Endothelial cell of umbilical vein (primary cell): Measurements from ENCODE around the gene TAPBPL. TPM values are rescaled to one million over a fixed set of nuclear protein-coding genes. Genes with fewer than 3 reads are reported as not detected.
"Not testable (repeated sequence)": the region's sequence is repeated elsewhere in the genome, so short reads cannot be mapped to it uniquely, and the experiment has no call there.

Source experiments
- BruUV-seq: library from RNA; stranded (reverse); fragments of 400-500 nt; replicated peaks from 2 replicates; lab custom pipeline; 2021; lab: Mats Ljungman, UMichigan
- CTCF ChIA-PET: fragments of 300-600, 350-600 bp; sonication (Branson Sonifier 250); formaldehyde crosslinking; loops from one replicate; lab custom pipeline; 2021; ENCODE audit warnings: antibody characterized with exemption, inconsistent platforms; lab: Charles Lee
- POLR2A ChIA-PET: fragments of 300-600, 350-600 bp; sonication (Branson Sonifier 250); formaldehyde crosslinking; loops from one replicate; lab custom pipeline; 2021; ENCODE audit warnings: antibody characterized with exemption, inconsistent platforms; lab: Charles Lee
- DNase-seq: peaks from one replicate; pipeline ENCODE4 v3.0.0-alpha.2; 2011; ENCODE audit warnings: low read depth, low spot score
- FAIRE-seq: peaks from 2 replicates; lab custom pipeline; 2011; peaks lifted over from hg19 to GRCh38; lab: Jason Lieb, UNC
- H2AFZ ChIP-seq: 2 replicates; pipeline ENCODE4 v1.6.0; 2012; ENCODE audit warnings: low read depth, low read length, control low read depth, inconsistent platforms
- H3K27ac ChIP-seq: 2 replicates; pipeline ENCODE4 v1.5.1; 2011; ENCODE audit warnings: low read depth, mild to moderate bottlenecking, control low read depth, low read length, moderate library complexity; ENCODE audit not compliant: insufficient read depth
- H3K27me3 ChIP-seq, 2 experiments: 2 replicates each; pipeline versions ENCODE4 v1.6.0 to v1.6.1; 2011; ENCODE audit warnings: low read length in 2 of 2, mixed read lengths in 1 of 2; ENCODE audit not compliant: control insufficient read depth in 2 of 2, insufficient read depth in 2 of 2
- H3K36me3 ChIP-seq, 2 experiments: 2 replicates in 1 of 2; 3 replicates in 1 of 2; pipeline ENCODE4 v1.5.1; 2011; ENCODE audit warnings: low read length in 2 of 2, mild to moderate bottlenecking in 1 of 2, moderate library complexity in 1 of 2; ENCODE audit not compliant: control insufficient read depth in 2 of 2, insufficient read depth in 2 of 2; ENCODE audit errors: extremely low read depth in 1 of 2
- H3K4me1 ChIP-seq: 3 replicates; pipeline ENCODE4 v1.5.1; 2011; ENCODE audit warnings: mild to moderate bottlenecking, low read length; ENCODE audit not compliant: control insufficient read depth, insufficient read depth; ENCODE audit errors: extremely low read depth
- H3K4me2 ChIP-seq: 2 replicates; pipeline ENCODE4 v1.6.1; 2011; ENCODE audit warnings: low read length, control low read depth, mixed read lengths; ENCODE audit not compliant: insufficient read depth
- H3K4me3 ChIP-seq, 3 experiments: fragments of 200-600 bp in 1 of 3; sonication (generic), shearing (Covaris generic) in 1 of 3; replicated peaks in 1 of 3; 2 replicates each; pipeline ENCODE4 v1.5.1; 2011 to 2016; ENCODE audit warnings: control low read depth in 3 of 3, low read length in 3 of 3, mild to moderate bottlenecking in 2 of 3, inconsistent platforms in 1 of 3, low read depth in 1 of 3, moderate library complexity in 1 of 3; ENCODE audit not compliant: insufficient read depth in 1 of 3
- H3K79me2 ChIP-seq: 2 replicates; pipeline ENCODE4 v1.6.0; 2012; ENCODE audit warnings: low read length, inconsistent platforms; ENCODE audit not compliant: control insufficient read depth, insufficient read depth
- H3K9ac ChIP-seq: replicated peaks from 2 replicates; pipeline ENCODE3; 2011; ENCODE audit warnings: low read length, control low read depth; ENCODE audit not compliant: insufficient read depth; ENCODE audit errors: extremely low read depth
- H3K9me1 ChIP-seq: replicated peaks from 3 replicates; pipeline ENCODE4 v1.6.0; 2011; ENCODE audit warnings: mild to moderate bottlenecking, low read length; ENCODE audit not compliant: control insufficient read depth, insufficient read depth; ENCODE audit errors: extremely low read depth
- H3K9me3 ChIP-seq: replicated peaks from 2 replicates; pipeline ENCODE4 v1.5.1; 2012; ENCODE audit warnings: low read length, inconsistent platforms; ENCODE audit not compliant: control insufficient read depth, insufficient read depth
- H4K20me1 ChIP-seq: replicated peaks from 2 replicates; pipeline ENCODE3; 2011; ENCODE audit warnings: mild to moderate bottlenecking, low read length; ENCODE audit not compliant: control insufficient read depth, insufficient read depth; ENCODE audit errors: extremely low read depth
- CTCF ChIP-seq, 2 donors: IDR thresholded peaks; 1 replicate in 1 of 2; 2 replicates in 1 of 2; pipeline ENCODE4 v1.5.1; 2011; ENCODE audit warnings: low read length in 2 of 2, mild to moderate bottlenecking in 2 of 2, moderate library complexity in 2 of 2, control low read depth in 1 of 2, inconsistent platforms in 1 of 2, low read depth in 1 of 2; ENCODE audit not compliant: insufficient read depth in 1 of 2; ENCODE audit errors: extremely low read depth in 1 of 2
- EZH2 ChIP-seq: IDR thresholded peaks from 2 replicates; pipeline ENCODE4 v1.6.1; 2012; ENCODE audit warnings: borderline replicate concordance, low read depth, mild to moderate bottlenecking, moderate library complexity, low read length, inconsistent platforms; ENCODE audit not compliant: severe bottlenecking
- FOS ChIP-seq: IDR thresholded peaks from 2 replicates; pipeline ENCODE4 v1.6.1; 2011; ENCODE audit warnings: mild to moderate bottlenecking, low read length, moderate library complexity, borderline replicate concordance; ENCODE audit not compliant: insufficient read depth
- GATA2 ChIP-seq: IDR thresholded peaks from 2 replicates; pipeline ENCODE4 v1.7.0; 2011; ENCODE audit warnings: low read depth, mild to moderate bottlenecking, moderate library complexity, mixed read lengths, low read length; ENCODE audit not compliant: insufficient read length, insufficient read depth
- JUN ChIP-seq: IDR thresholded peaks from 2 replicates; pipeline ENCODE4 v1.6.1; 2011; ENCODE audit warnings: borderline replicate concordance, low read depth; ENCODE audit not compliant: insufficient read length, insufficient read depth
- MAX ChIP-seq: IDR thresholded peaks from 2 replicates; pipeline ENCODE4 v1.6.1; 2011; ENCODE audit not compliant: insufficient read depth, insufficient read length
- MYC ChIP-seq: IDR thresholded peaks from one replicate; pipeline ENCODE4 v1.6.1; 2011; ENCODE audit warnings: mild to moderate bottlenecking, low read depth, low read length
- POLR2A ChIP-seq: IDR thresholded peaks from 2 replicates; pipeline ENCODE4 v1.6.1; 2012; ENCODE audit warnings: low read depth, mild to moderate bottlenecking, control low read depth, low read length
- POLR2AphosphoS5 ChIP-seq: IDR thresholded peaks from 2 replicates; pipeline ENCODE4 v1.6.1; 2012; ENCODE audit warnings: low read depth, mild to moderate bottlenecking, control low read depth, low read length, moderate library complexity; ENCODE audit not compliant: insufficient read depth
- dilution Hi-C: fragments of 300-500 bp; cut with MboI; formaldehyde crosslinking; loops from one replicate; pipeline ENCODE4 v1.15.0; 2019; ENCODE audit warnings: low sequenced_read_pairs; ENCODE audit not compliant: extremely low pct_ligation_motif_present
- intact Hi-C: fragments of 100-400 bp; cut with micrococcal nuclease; formaldehyde crosslinking; loops from one replicate; pipeline ENCODE4 v1.10.0; 2022
- polyA plus RNA-seq, 4 experiments: library from polyadenylated mRNA; depleted of rRNA in 3 of 4; stranded (reverse) in 3 of 4; unstranded in 1 of 4; fragments of >200 nt; gene quantifications; 2 replicates each; pipeline versions ENCODE4 v1.2.1 to v1.2.3, GENCODE V29; 2011 to 2012; ENCODE audit warnings: missing spikeins in 1 of 4
- total RNA-seq: library from RNA; stranded (reverse); gene quantifications from 2 replicates; pipeline ENCODE4 v1.2.3, GENCODE V29; 2021

Gene TAPBPL
- total and polyA plus RNA-seq, 2 donors (not counting 3 experiments of a cell fraction or from before 2014, with no cell fraction given): 11.7 to 28.6 TPM

GRCh38 chr12:6426882-6427671 is 24.8 kb upstream of the TAPBPL start:
- intact Hi-C loops: no loop called here
- Histone ChIP-seq H3K79me2 (no peaks in the 10 kb centered on the region), H3K9me3 (no peaks in the 10 kb centered on the region), H3K27me3 (no peaks in the 10 kb centered on the region), H3K4me3 (no peak overlapping the region), H3K4me1 (peaks cover 18% of the 10 kb centered on the region), H3K9me1 (no peaks in the 10 kb centered on the region), H3K27ac (no peak overlapping the region), H3K4me2 (no peak overlapping the region), H2AFZ (no peak overlapping the region), H4K20me1 (no peaks in the 10 kb centered on the region), H3K36me3 (no peaks in the 10 kb centered on the region), H3K9ac (no peak overlapping the region)
- dilution Hi-C loops: no loop called here
- TF ChIP-seq EZH2 (no peak), POLR2AphosphoS5 (no peak), MAX (no peak), GATA2 (no peak), MYC (no peak), POLR2A (no peak), JUN (no peak), CTCF (IDR thresholded peaks at IDR 0.05; ENCODE audit: extremely low read depth in 1 of 2, insufficient read depth in 1 of 2, low read depth in 1 of 2, low read length in 2 of 2) (no peak), FOS (no peak)
- no peak for FAIRE-seq
- ChIA-PET CTCF (interaction anchor here (0.6 to 7.8 kb wide), 2 partner anchors 39 to 1394 kb away, joined by 3 to 147 read pairs; no protein-coding TSS in a partner anchor), POLR2A (no interaction called here)
- no TSS peak for BruUV-seq
- no peak for DNase-seq

- H3K4me3 ChIP-seq, DNase-seq, H3K9me1 ChIP-seq, H3K9ac ChIP-seq, H3K27ac ChIP-seq, H3K79me2 ChIP-seq, POLR2A ChIA-PET, H3K27me3 ChIP-seq, H4K20me1 ChIP-seq, H3K36me3 ChIP-seq, FAIRE-seq, BruUV-seq, intact Hi-C loops, H3K9me3 ChIP-seq, H2AFZ ChIP-seq, H3K4me2 ChIP-seq, dilution Hi-C loops: not testable (repeated sequence)
- peaks cover 18% of the 10 kb centered on the region for H3K4me1 ChIP-seq
- CTCF ChIA-PET: interaction anchor here (0.6 to 7.8 kb wide), 4 partner anchors 38 to 1394 kb away, joined by 3 to 147 read pairs (median 3); no protein-coding TSS in a partner anchor
Observed at GRCh38 chr12:6427796-6428195, 24.0 kb upstream of the TAPBPL start.
